Activated CD4-positive, alpha-beta T cell treated with anti-CD3 and anti-CD28 coated beads, Interleukin-2, amount 10 ng/mL, durations not matched to agents 7 days and 5 days (primary cell): ENCODE data around the gene TRMT44. TPM values are rescaled to one million over a fixed set of nuclear protein-coding genes. Genes with fewer than 3 reads are reported as not detected.

ENCODE experiments used
- CTCF ChIA-PET: fragments of 350-600 bp; sonication (Branson Sonifier 250); formaldehyde crosslinking; loops from one replicate; lab custom pipeline; 2021; ENCODE audit warnings: antibody characterized with exemption; lab: Charles Lee
- POLR2A ChIA-PET: fragments of 350-600 bp; sonication (Branson Sonifier 250); formaldehyde crosslinking; loops from one replicate; lab custom pipeline; 2021; ENCODE audit warnings: antibody characterized with exemption; lab: Charles Lee
- DNase-seq: peaks from one replicate; pipeline ENCODE4 v3.0.0-alpha.2; 2020
- H3K27ac Mint-ChIP-seq: one replicate; pipeline ENCODE4 v1.8.0; 2021; ENCODE audit warnings: mild to moderate bottlenecking, moderate library complexity, mixed read lengths
- H3K27me3 Mint-ChIP-seq: one replicate; pipeline ENCODE4 v1.8.0; 2021; ENCODE audit warnings: mixed read lengths
- H3K36me3 Mint-ChIP-seq: one replicate; pipeline ENCODE4 v1.8.0; 2021; ENCODE audit warnings: low read depth, mixed read lengths
- H3K4me1 Mint-ChIP-seq: one replicate; pipeline ENCODE4 v1.8.0; 2021; ENCODE audit warnings: mixed read lengths
- H3K4me3 Mint-ChIP-seq: one replicate; pipeline ENCODE4 v1.8.0; 2021; ENCODE audit warnings: mild to moderate bottlenecking, moderate library complexity, mixed read lengths
- H3K9me3 Mint-ChIP-seq: one replicate; pipeline ENCODE4 v1.8.0; 2021; ENCODE audit warnings: mixed read lengths
- total RNA-seq, 2 experiments: library from RNA; stranded (reverse); gene quantifications; one replicate each; pipeline ENCODE4 v1.2.3, GENCODE V29; 2021

Gene TRMT44
- total RNA-seq, 2 experiments from 2014 or later, result 17.5 to 21.4 TPM

GRCh38 chr4:8468746-8469535 lies 28.4 kb downstream of the TRMT44 start:
- no peaks in the 10 kb centered on the region for H3K4me1 Mint-ChIP-seq
- CTCF ChIA-PET, result interaction anchor here (0.8 to 1.5 kb wide), 3 partner anchors 10 to 41 kb away, joined by 3 to 4 read pairs (median 3); no protein-coding TSS in a partner anchor
- peaks cover 3% of the 10 kb centered on the region for H3K36me3 Mint-ChIP-seq
- H3K27me3 Mint-ChIP-seq, result no peaks in the 10 kb centered on the region
- H3K27ac Mint-ChIP-seq, result no peak overlapping the region
- peak; percentile 64 for DNase-seq
- H3K4me3 Mint-ChIP-seq, result no peak overlapping the region
- POLR2A ChIA-PET, result no interaction called here
- H3K9me3 Mint-ChIP-seq, result no peaks in the 10 kb centered on the region

- DNase-seq, result no peak
- Mint-ChIP-seq H3K4me1 (no peaks in the 10 kb centered on the region), H3K27ac (no peak overlapping the region), H3K9me3 (no peaks in the 10 kb centered on the region), H3K27me3 (no peaks in the 10 kb centered on the region), H3K36me3 (peaks cover 3% of the 10 kb centered on the region), H3K4me3 (no peak overlapping the region)
- POLR2A ChIA-PET, result no interaction called here
- CTCF ChIA-PET, result interaction anchor here (0.8 kb wide), 1 partner anchor 42 kb away, joined by 3 read pairs; no protein-coding TSS in a partner anchor
Observed at GRCh38 chr4:8469550-8469949, 29.0 kb downstream of the TRMT44 start.

GRCh38 chr4:8470451-8471024 lies 30.0 kb downstream of the TRMT44 start:
- no peak for DNase-seq
- H3K27me3 Mint-ChIP-seq, result no peaks in the 10 kb centered on the region
- H3K9me3 Mint-ChIP-seq, result no peaks in the 10 kb centered on the region
- CTCF ChIA-PET, result no interaction called here
- no peak overlapping the region for H3K27ac Mint-ChIP-seq
- H3K4me1 Mint-ChIP-seq, result no peaks in the 10 kb centered on the region
- POLR2A ChIA-PET, result no interaction called here
- H3K4me3 Mint-ChIP-seq, result no peak overlapping the region
- H3K36me3 Mint-ChIP-seq, result peaks cover 3% of the 10 kb centered on the region

GRCh38 chr4:8471211-8471875 lies 30.8 kb downstream of the TRMT44 start:
- Mint-ChIP-seq H3K4me3 (no peak overlapping the region), H3K9me3 (no peaks in the 10 kb centered on the region), H3K36me3 (peaks cover 3% of the 10 kb centered on the region), H3K4me1 (no peaks in the 10 kb centered on the region), H3K27me3 (no peaks in the 10 kb centered on the region), H3K27ac (no peak overlapping the region)
- CTCF ChIA-PET, result no interaction called here
- DNase-seq, result no peak
- POLR2A ChIA-PET, result no interaction called here

- peaks cover 3% of the 10 kb centered on the region for H3K36me3 Mint-ChIP-seq
- ChIA-PET POLR2A (no interaction called here), CTCF (interaction anchor here (0.6 to 0.9 kb wide), 3 partner anchors 19 to 220 kb away, joined by 3 read pairs; no protein-coding TSS in a partner anchor)
- H3K4me1 Mint-ChIP-seq, result no peaks in the 10 kb centered on the region
- no peaks in the 10 kb centered on the region for H3K27me3 Mint-ChIP-seq
- no peak for DNase-seq
- H3K4me3 Mint-ChIP-seq, result no peak overlapping the region
- no peaks in the 10 kb centered on the region for H3K9me3 Mint-ChIP-seq
- peak overlapping the region; percentile 42 for H3K27ac Mint-ChIP-seq
Observed at GRCh38 chr4:8472158-8472688, 31.6 kb downstream of the TRMT44 start.

GRCh38 chr4:8472689-8473197 lies 32.2 kb downstream of the TRMT44 start:
- no peaks in the 10 kb centered on the region for H3K27me3 Mint-ChIP-seq
- POLR2A ChIA-PET, result no interaction called here
- H3K27ac Mint-ChIP-seq, result no peak overlapping the region
- H3K4me3 Mint-ChIP-seq, result no peak overlapping the region
- CTCF ChIA-PET, result interaction anchor here (0.6 to 0.9 kb wide), 3 partner anchors 18 to 221 kb away, joined by 3 read pairs; no protein-coding TSS in a partner anchor
- DNase-seq, result no peak
- peaks cover 3% of the 10 kb centered on the region for H3K36me3 Mint-ChIP-seq
- no peaks in the 10 kb centered on the region for H3K4me1 Mint-ChIP-seq
- H3K9me3 Mint-ChIP-seq, result no peaks in the 10 kb centered on the region

- Mint-ChIP-seq H3K27me3 (no peaks in the 10 kb centered on the region), H3K27ac (no peak overlapping the region), H3K9me3 (no peaks in the 10 kb centered on the region), H3K36me3 (peaks cover 3% of the 10 kb centered on the region), H3K4me3 (no peak overlapping the region), H3K4me1 (no peaks in the 10 kb centered on the region)
- DNase-seq, result no peak
- ChIA-PET CTCF (interaction anchor here (0.8 kb wide), 1 partner anchor 18 kb away, joined by 3 read pairs; no protein-coding TSS in a partner anchor), POLR2A (no interaction called here)
Observed at GRCh38 chr4:8473198-8473919, 32.8 kb downstream of the TRMT44 start.

GRCh38 chr4:8473920-8474590 lies 33.5 kb downstream of the TRMT44 start:
- ChIA-PET POLR2A (no interaction called here), CTCF (no interaction called here)
- Mint-ChIP-seq H3K9me3 (no peaks in the 10 kb centered on the region), H3K4me3 (no peak overlapping the region), H3K27ac (no peak overlapping the region), H3K27me3 (no peaks in the 10 kb centered on the region), H3K36me3 (peaks cover 1% of the 10 kb centered on the region), H3K4me1 (no peaks in the 10 kb centered on the region)
- no peak for DNase-seq

GRCh38 chr4:8474856-8475255 lies 34.3 kb downstream of the TRMT44 start:
- H3K27me3 Mint-ChIP-seq, result no peaks in the 10 kb centered on the region

GRCh38 chr4:8475751-8476575 lies 35.4 kb downstream of the TRMT44 start:
- DNase-seq, result no peak
- ChIA-PET POLR2A (no interaction called here), CTCF (interaction anchor here (0.7 kb wide), 1 partner anchor 234 kb away, joined by 3 read pairs; no protein-coding TSS in a partner anchor)
- H3K36me3 Mint-ChIP-seq, result no peaks in the 10 kb centered on the region
- H3K27me3 Mint-ChIP-seq, result no peaks in the 10 kb centered on the region
- H3K9me3 Mint-ChIP-seq, result no peaks in the 10 kb centered on the region
- no peaks in the 10 kb centered on the region for H3K4me1 Mint-ChIP-seq
- no peak overlapping the region for H3K27ac Mint-ChIP-seq
- no peak overlapping the region for H3K4me3 Mint-ChIP-seq

More at GRCh38 chr4:8474856-8475255, 34.3 kb downstream of the TRMT44 start:
- no peak overlapping the region for H3K4me3 Mint-ChIP-seq
- H3K4me1 Mint-ChIP-seq, result no peaks in the 10 kb centered on the region
- DNase-seq, result no peak
- POLR2A ChIA-PET, result no interaction called here
- no peak overlapping the region for H3K27ac Mint-ChIP-seq
- no peaks in the 10 kb centered on the region for H3K9me3 Mint-ChIP-seq
- CTCF ChIA-PET, result no interaction called here
- H3K36me3 Mint-ChIP-seq, result no peaks in the 10 kb centered on the region

GRCh38 chr4:8477095-8477635 lies 36.6 kb downstream of the TRMT44 start:
- Mint-ChIP-seq H3K27me3 (no peaks in the 10 kb centered on the region), H3K4me1 (no peaks in the 10 kb centered on the region), H3K36me3 (no peaks in the 10 kb centered on the region), H3K9me3 (no peaks in the 10 kb centered on the region), H3K27ac (no peak overlapping the region), H3K4me3 (no peak overlapping the region)
- ChIA-PET POLR2A (no interaction called here), CTCF (no interaction called here)
- DNase-seq, result no peak
